Caco-2 (cell line): ENCODE measurements around the gene SUN2. TPM values are rescaled to one million over a fixed set of nuclear protein-coding genes. Genes with fewer than 3 reads are reported as not detected.

Source experiments
- BruUV-seq: library from RNA; stranded (reverse); fragments of 400-500 nt; replicated peaks from 2 replicates; lab custom pipeline; 2021; lab: Mats Ljungman, UMichigan
- CTCF ChIA-PET: fragments of 300-600 bp; sonication (Branson Sonifier 250); formaldehyde crosslinking; loops from one replicate; lab custom pipeline; 2022; ENCODE audit warnings: antibody characterized with exemption; lab: Charles Lee
- POLR2A ChIA-PET: fragments of 300-600 bp; sonication (Branson Sonifier 250); formaldehyde crosslinking; loops from one replicate; lab custom pipeline; 2022; ENCODE audit warnings: antibody characterized with exemption; lab: Charles Lee
- DNase-seq, 2 experiments: peaks; one replicate each; pipeline versions ENCODE4 v3.0.0 to v3.0.0-alpha.2; 2020 to 2022
- H3K27me3 ChIP-seq: replicated peaks from 2 replicates; pipeline ENCODE4 v1.6.0; 2011; ENCODE audit warnings: low read length; ENCODE audit not compliant: control insufficient read depth, insufficient read depth
- H3K36me3 ChIP-seq: 2 replicates; pipeline ENCODE4 v1.5.1; 2011; ENCODE audit warnings: low read length; ENCODE audit not compliant: control insufficient read depth, insufficient read depth
- H3K4me1 ChIP-seq: fragments of 250-450 bp; sonication (Bioruptor Pico); 2 replicates; pipeline ENCODE4 v1.5.1; 2020; ENCODE audit warnings: mild to moderate bottlenecking
- H3K4me3 ChIP-seq: 2 replicates; pipeline ENCODE4 v1.5.1; 2011; ENCODE audit warnings: low read depth, mild to moderate bottlenecking, control low read depth, low read length
- H3K9me3 ChIP-seq: fragments of 250-450 bp; sonication (Bioruptor Pico); 2 replicates; pipeline ENCODE4 v1.5.1; 2020; ENCODE audit warnings: mild to moderate bottlenecking, moderate library complexity
- H3K27ac Mint-ChIP-seq: one replicate; pipeline ENCODE4 v1.8.0; 2022; ENCODE audit warnings: mixed read lengths; ENCODE audit not compliant: unreplicated experiment
- H3K27me3 Mint-ChIP-seq: one replicate; pipeline ENCODE4 v1.8.0; 2022; ENCODE audit warnings: mixed read lengths; ENCODE audit not compliant: insufficient read depth, unreplicated experiment
- H3K36me3 Mint-ChIP-seq: one replicate; pipeline ENCODE4 v1.8.0; 2022; ENCODE audit warnings: mild to moderate bottlenecking, mixed read lengths; ENCODE audit not compliant: insufficient read depth, unreplicated experiment
- H3K4me1 Mint-ChIP-seq: one replicate; pipeline ENCODE4 v1.8.0; 2022; ENCODE audit warnings: low read depth, mixed read lengths; ENCODE audit not compliant: unreplicated experiment
- H3K4me3 Mint-ChIP-seq: one replicate; pipeline ENCODE4 v1.8.0; 2022; ENCODE audit warnings: mild to moderate bottlenecking, moderate library complexity, mixed read lengths; ENCODE audit not compliant: unreplicated experiment
- H3K9me3 Mint-ChIP-seq: one replicate; pipeline ENCODE4 v1.8.0; 2022; ENCODE audit warnings: mixed read lengths; ENCODE audit not compliant: unreplicated experiment
- CTCF ChIP-seq, 2 experiments: fragments of 200-600 bp in 1 of 2; IDR thresholded peaks; 1 replicate in 1 of 2; 2 replicates in 1 of 2; pipeline versions ENCODE4 v1.5.1 to v1.8.0; 2011 to 2022; ENCODE audit warnings: antibody characterized with exemption in 1 of 2, control low read depth in 1 of 2, inconsistent platforms in 1 of 2, low read depth in 1 of 2, low read length in 1 of 2, mild to moderate bottlenecking in 1 of 2, moderate library complexity in 1 of 2; ENCODE audit not compliant: insufficient read depth in 1 of 2, severe bottlenecking in 1 of 2, unreplicated experiment in 1 of 2
- intact Hi-C: fragments of 100-400 bp; cut with micrococcal nuclease; formaldehyde crosslinking; loops from one replicate; pipeline ENCODE4 v1.10.0; 2022; ENCODE audit not compliant: unreplicated experiment
- total RNA-seq: library from RNA; stranded (reverse); gene quantifications from 2 replicates; pipeline ENCODE4 v1.2.3, GENCODE V29; 2022

The SUN2 gene
- total RNA-seq, 1 experiment from 2014 or later: 67.8 TPM

DNA sequence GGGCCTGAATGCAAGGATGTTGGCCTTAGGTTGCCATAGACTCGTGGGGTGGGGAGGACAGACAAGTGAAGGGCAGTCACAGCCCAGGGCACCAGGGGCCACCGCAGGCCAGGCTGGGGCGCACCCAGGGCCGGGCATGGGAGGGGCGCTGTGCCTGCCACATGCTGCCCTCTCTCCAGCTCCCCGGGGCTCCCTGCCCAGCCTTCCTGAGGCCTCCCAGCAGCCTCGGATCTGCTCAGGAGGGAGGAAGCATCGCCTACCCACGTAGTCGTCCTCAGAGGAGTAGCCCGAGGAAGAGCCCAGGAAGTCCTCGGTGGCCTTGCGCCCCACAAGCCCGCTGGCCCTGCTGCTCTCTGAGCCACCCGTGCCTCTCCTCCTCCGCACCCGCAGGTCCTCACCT is 5.2 kb downstream of the SUN2 start:
- Histone ChIP-seq H3K4me3 (no peak overlapping the region), H3K27me3 (no peaks in the 10 kb centered on the region), H3K36me3 (peaks cover 2% of the 10 kb centered on the region), H3K9me3 (no peaks in the 10 kb centered on the region), H3K4me1 (peaks cover 16% of the 10 kb centered on the region)
- no peaks in the 10 kb centered on the region for H3K9me3 Mint-ChIP-seq
- H3K36me3 Mint-ChIP-seq: peaks cover 44% of the 10 kb centered on the region
- CTCF ChIA-PET: no interaction called here
- no peak overlapping the region for H3K27ac Mint-ChIP-seq
- H3K27me3 Mint-ChIP-seq: no peaks in the 10 kb centered on the region
- intact Hi-C loops: no loop called here
- POLR2A ChIA-PET: no interaction called here
- H3K4me3 Mint-ChIP-seq: no peak overlapping the region
- peaks cover 13% of the 10 kb centered on the region for H3K4me1 Mint-ChIP-seq
- no peak for TF ChIP-seq CTCF (IDR thresholded peaks at IDR 0.05; ENCODE audit: insufficient read depth in 1 of 2, low read depth in 1 of 2, low read length in 1 of 2, severe bottlenecking in 1 of 2, unreplicated experiment in 1 of 2)
- no peak for DNase-seq
- no TSS peak for BruUV-seq

GRCh38 chr22:38750104-38750503 is 5.7 kb downstream of the SUN2 start:
- Mint-ChIP-seq H3K27me3 (no peaks in the 10 kb centered on the region), H3K9me3 (no peaks in the 10 kb centered on the region), H3K4me3 (no peak overlapping the region), H3K4me1 (peaks cover 11% of the 10 kb centered on the region), H3K36me3 (peaks cover 41% of the 10 kb centered on the region), H3K27ac (no peak overlapping the region)
- BruUV-seq: no TSS peak
- POLR2A ChIA-PET: no interaction called here
- H3K36me3 ChIP-seq: peaks cover 2% of the 10 kb centered on the region
- TF ChIP-seq CTCF (IDR thresholded peaks at IDR 0.05; ENCODE audit: insufficient read depth in 1 of 2, low read depth in 1 of 2, low read length in 1 of 2, severe bottlenecking in 1 of 2, unreplicated experiment in 1 of 2): no peak
- intact Hi-C loops: no loop called here
- H3K9me3 ChIP-seq: no peaks in the 10 kb centered on the region
- H3K27me3 ChIP-seq: no peaks in the 10 kb centered on the region
- CTCF ChIA-PET: no interaction called here
- no peak for DNase-seq
- peaks cover 14% of the 10 kb centered on the region for H3K4me1 ChIP-seq
- no peak overlapping the region for H3K4me3 ChIP-seq

GRCh38 chr22:38748487-38749136 is 7.2 kb downstream of the SUN2 start:
- POLR2A ChIA-PET: no interaction called here
- Histone ChIP-seq H3K9me3 (no peaks in the 10 kb centered on the region), H3K36me3 (peaks cover 2% of the 10 kb centered on the region)

More at GRCh38 chr22:38748487-38749136, 7.2 kb downstream of the SUN2 start:
- CTCF ChIA-PET: no interaction called here
- Mint-ChIP-seq H3K9me3 (no peaks in the 10 kb centered on the region), H3K4me1 (peaks cover 1% of the 10 kb centered on the region), H3K27ac (no peak overlapping the region), H3K4me3 (no peak overlapping the region), H3K27me3 (no peaks in the 10 kb centered on the region), H3K36me3 (peaks cover 37% of the 10 kb centered on the region)
- intact Hi-C loops: no loop called here
- Histone ChIP-seq H3K4me3 (no peak overlapping the region), H3K4me1 (peaks cover 1% of the 10 kb centered on the region; the same call in 1 of the 2 replicates), H3K27me3 (no peaks in the 10 kb centered on the region)
- BruUV-seq: no TSS peak
- no peak for TF ChIP-seq CTCF (IDR thresholded peaks at IDR 0.05; ENCODE audit: insufficient read depth in 1 of 2, low read depth in 1 of 2, low read length in 1 of 2, severe bottlenecking in 1 of 2, unreplicated experiment in 1 of 2)
- no peak for DNase-seq
